H1 (cell line): ENCODE measurements around the gene CDH26. TPM values are rescaled to one million over a fixed set of nuclear protein-coding genes. Genes with fewer than 3 reads are reported as not detected.

ENCODE experiments used
- CTCF ChIA-PET: fragments of 300-600 bp; sonication (Branson Sonifier 250); formaldehyde crosslinking; loops from one replicate; lab custom pipeline; 2021; ENCODE audit not compliant: partially characterized antibody; lab: Charles Lee
- POLR2A ChIA-PET: fragments of 300-600 bp; sonication (Branson Sonifier 250); formaldehyde crosslinking; loops from one replicate; lab custom pipeline; 2021; ENCODE audit warnings: inconsistent platforms; ENCODE audit not compliant: partially characterized antibody; lab: Charles Lee
- DNase-seq, 2 experiments: peaks; one replicate each; pipeline versions ENCODE4 v3.0.0 to v3.0.0-alpha.2; 2010 to 2022; ENCODE audit warnings: low spot score in 2 of 2, low read depth in 1 of 2, mixed read lengths in 1 of 2
- FAIRE-seq: peaks from 2 replicates; lab custom pipeline; 2011; peaks lifted over from hg19 to GRCh38; lab: Jason Lieb, UNC
- H2AFZ ChIP-seq: 2 replicates; pipeline ENCODE4 v1.8.1; 2012; ENCODE audit warnings: low read length, inconsistent platforms
- H2AK5ac ChIP-seq: 2 replicates; pipeline ENCODE4 v1.6.1; 2013; ENCODE audit warnings: low read depth, low read length
- H2BK120ac ChIP-seq: replicated peaks from 2 replicates; pipeline ENCODE3; 2013; ENCODE audit warnings: low read depth, low read length, inconsistent platforms
- H2BK12ac ChIP-seq: 2 replicates; pipeline ENCODE4 v1.6.1; 2013; ENCODE audit warnings: low read depth, low read length
- H2BK15ac ChIP-seq: 2 replicates; pipeline ENCODE4 v1.6.1; 2013; ENCODE audit warnings: low read length
- H2BK20ac ChIP-seq: 2 replicates; pipeline ENCODE4 v1.6.1; 2013; ENCODE audit warnings: low read length
- H2BK5ac ChIP-seq: 2 replicates; pipeline ENCODE4 v1.6.1; 2013; ENCODE audit warnings: low read depth, low read length
- H3K14ac ChIP-seq: 2 replicates; pipeline ENCODE4 v1.6.1; 2013; ENCODE audit warnings: inconsistent platforms; ENCODE audit not compliant: insufficient read length
- H3K18ac ChIP-seq: 2 replicates; pipeline ENCODE4 v1.6.1; 2013; ENCODE audit warnings: low read length; ENCODE audit errors: extremely low read depth
- H3K23ac ChIP-seq: 2 replicates; pipeline ENCODE4 v1.6.1; 2013; ENCODE audit warnings: inconsistent platforms; ENCODE audit not compliant: insufficient read length
- H3K23me2 ChIP-seq: 2 replicates; pipeline ENCODE4 v1.6.1; 2013; ENCODE audit warnings: low read depth, low read length
- H3K27ac ChIP-seq: 2 replicates; pipeline ENCODE4 v1.6.1; 2011; ENCODE audit warnings: low read depth, low read length, inconsistent platforms
- H3K27me3 ChIP-seq, 4 experiments: replicated peaks in 1 of 4; 1 replicate in 1 of 4; 2 replicates in 3 of 4; pipeline versions ENCODE4 v1.6.1 to v1.8.1; 2011 to 2013; ENCODE audit warnings: low read length in 3 of 4, mild to moderate bottlenecking in 3 of 4, inconsistent platforms in 2 of 4, mixed read lengths in 2 of 4, moderate library complexity in 1 of 4; ENCODE audit not compliant: control insufficient read depth in 3 of 4, insufficient read depth in 3 of 4; ENCODE audit errors: extremely low read depth in 1 of 4
- H3K36me3 ChIP-seq, 4 experiments: 2 replicates each; pipeline versions ENCODE4 v1.6.1 to v1.8.1; 2011 to 2013; ENCODE audit warnings: mild to moderate bottlenecking in 4 of 4, low read length in 3 of 4, moderate library complexity in 2 of 4, control low read depth in 1 of 4, inconsistent platforms in 1 of 4; ENCODE audit not compliant: insufficient read depth in 4 of 4, control insufficient read depth in 2 of 4
- H3K4ac ChIP-seq: replicated peaks from 2 replicates; pipeline ENCODE3; 2013; ENCODE audit warnings: low read length, low read depth, mixed read lengths, inconsistent platforms; ENCODE audit not compliant: insufficient read length
- H3K4me1 ChIP-seq, 4 experiments: replicated peaks in 1 of 4; 1 replicate in 1 of 4; 2 replicates in 3 of 4; pipeline versions ENCODE4 v1.6.1 to v1.8.1; 2011 to 2013; ENCODE audit warnings: low read length in 3 of 4, inconsistent platforms in 2 of 4, mixed read lengths in 1 of 4; ENCODE audit not compliant: insufficient read depth in 4 of 4, control insufficient read depth in 3 of 4
- H3K4me2 ChIP-seq, 2 experiments: 2 replicates each; pipeline versions ENCODE4 v1.6.1 to v1.8.1; 2011 to 2013; ENCODE audit warnings: low read depth in 2 of 2, low read length in 2 of 2, control low read depth in 1 of 2, inconsistent platforms in 1 of 2, mild to moderate bottlenecking in 1 of 2; ENCODE audit not compliant: insufficient read depth in 1 of 2
- H3K4me3 ChIP-seq, 4 experiments: fragments of 200-600, 300-600 bp in 1 of 4; sonication (generic), shearing (Covaris generic), sonication (Bioruptor Twin) in 1 of 4; 2 replicates each; pipeline versions ENCODE4 v1.5.1 to v1.8.1; 2011 to 2016; ENCODE audit warnings: low read length in 4 of 4, low read depth in 3 of 4, control low read depth in 2 of 4, inconsistent platforms in 2 of 4, mild to moderate bottlenecking in 2 of 4, mixed read lengths in 1 of 4, moderate library complexity in 1 of 4; ENCODE audit not compliant: insufficient read depth in 2 of 4; ENCODE audit errors: extremely low read depth in 1 of 4
- H3K56ac ChIP-seq: replicated peaks from 2 replicates; pipeline ENCODE3; 2013; ENCODE audit warnings: low read depth, mild to moderate bottlenecking, mixed read lengths, low read length, inconsistent platforms; ENCODE audit not compliant: insufficient read length
- H3K79me1 ChIP-seq: 2 replicates; pipeline ENCODE4 v1.6.1; 2013; ENCODE audit warnings: low read depth, low read length, control low read depth
- H3K79me2 ChIP-seq, 2 experiments: 2 replicates each; pipeline versions ENCODE4 v1.6.1 to v1.8.1; 2012 to 2013; ENCODE audit warnings: low read length in 2 of 2, mild to moderate bottlenecking in 2 of 2, inconsistent platforms in 1 of 2; ENCODE audit not compliant: insufficient read depth in 2 of 2, control insufficient read depth in 1 of 2
- H3K9ac ChIP-seq, 4 experiments: replicated peaks in 1 of 4; 1 replicate in 1 of 4; 2 replicates in 3 of 4; pipeline versions ENCODE4 v1.6.1 to v1.8.1; 2011 to 2013; ENCODE audit warnings: low read depth in 3 of 4, low read length in 3 of 4, control low read depth in 2 of 4, mild to moderate bottlenecking in 2 of 4, moderate library complexity in 2 of 4, inconsistent platforms in 1 of 4; ENCODE audit errors: extremely low read depth in 1 of 4
- H3K9me3 ChIP-seq, 2 experiments: 2 replicates each; pipeline versions ENCODE4 v1.6.1 to v1.8.1; 2012 to 2013; ENCODE audit warnings: mild to moderate bottlenecking in 2 of 2, moderate library complexity in 2 of 2, control low read depth in 1 of 2, inconsistent platforms in 1 of 2, low read depth in 1 of 2, low read length in 1 of 2, mixed read lengths in 1 of 2; ENCODE audit not compliant: insufficient read depth in 2 of 2
- H4K20me1 ChIP-seq, 2 experiments: replicated peaks in 1 of 2; 2 replicates each; pipeline versions ENCODE3 to v1.8.1; 2011 to 2013; ENCODE audit warnings: inconsistent platforms in 2 of 2, low read length in 2 of 2, mild to moderate bottlenecking in 1 of 2; ENCODE audit not compliant: insufficient read depth in 2 of 2, control insufficient read depth in 1 of 2
- H4K5ac ChIP-seq: 2 replicates; pipeline ENCODE4 v1.6.1; 2013; ENCODE audit warnings: low read length, low read depth, mixed read lengths, inconsistent platforms; ENCODE audit not compliant: insufficient read length
- H4K8ac ChIP-seq: 2 replicates; pipeline ENCODE4 v1.8.0; 2013; ENCODE audit warnings: mild to moderate bottlenecking, moderate library complexity, low read length, inconsistent platforms; ENCODE audit not compliant: insufficient read depth; ENCODE audit errors: extremely low read depth
- H4K91ac ChIP-seq: replicated peaks from 2 replicates; pipeline ENCODE3; 2013; ENCODE audit warnings: low read length, mixed read lengths, inconsistent platforms; ENCODE audit not compliant: insufficient read length
- BCL11A ChIP-seq, 2 experiments: IDR thresholded peaks; one replicate each; pipeline ENCODE4 v1.6.1; 2011; ENCODE audit warnings: low read depth in 2 of 2, low read length in 2 of 2, mild to moderate bottlenecking in 2 of 2
- CEBPB ChIP-seq: IDR thresholded peaks from 2 replicates; pipeline ENCODE4 v1.6.1; 2012; ENCODE audit warnings: low read depth, low read length
- CHD2 ChIP-seq: IDR thresholded peaks from 2 replicates; pipeline ENCODE4 v1.6.1; 2012; ENCODE audit warnings: low read length, improper control_type of control experiment
- EP300 ChIP-seq, 2 experiments: IDR thresholded peaks; 1 replicate in 1 of 2; 2 replicates in 1 of 2; pipeline ENCODE4 v1.6.1; 2011 to 2012; ENCODE audit warnings: low read depth in 2 of 2, low read length in 2 of 2, mild to moderate bottlenecking in 2 of 2, borderline replicate concordance in 1 of 2, inconsistent platforms in 1 of 2, moderate library complexity in 1 of 2
- EZH2 ChIP-seq: fragments of 200-600 bp; sonication (generic); IDR thresholded peaks from 2 replicates; pipeline ENCODE4 v1.7.1; 2012; ENCODE audit warnings: low read depth, mild to moderate bottlenecking, moderate library complexity, low read length, inconsistent platforms; ENCODE audit not compliant: severe bottlenecking
- HDAC2 ChIP-seq, 2 experiments: fragments of 300-600 bp in 1 of 2; sonication (generic) in 1 of 2; IDR thresholded peaks; 2 replicates each; pipeline ENCODE4 v1.6.1; 2011 to 2012; ENCODE audit warnings: low read depth in 2 of 2, low read length in 2 of 2, mild to moderate bottlenecking in 2 of 2, moderate library complexity in 2 of 2, borderline replicate concordance in 1 of 2, inconsistent platforms in 1 of 2
- NANOG ChIP-seq: IDR thresholded peaks from 2 replicates; pipeline ENCODE4 v1.6.1; 2011; ENCODE audit warnings: low read length, low read depth, mild to moderate bottlenecking, inconsistent platforms; ENCODE audit not compliant: insufficient read depth, poor library complexity, severe bottlenecking
- NRF1 ChIP-seq: IDR thresholded peaks from 2 replicates; pipeline ENCODE4 v1.6.1; 2011; ENCODE audit warnings: mild to moderate bottlenecking, low read depth, low read length, improper control_type of control experiment
- POLR2A ChIP-seq, 2 experiments: IDR thresholded peaks; 1 replicate in 1 of 2; 2 replicates in 1 of 2; pipeline ENCODE4 v1.6.1; 2011; ENCODE audit warnings: low read depth in 2 of 2, low read length in 2 of 2, mild to moderate bottlenecking in 2 of 2; ENCODE audit errors: control extremely low read depth in 1 of 2
- SIRT6 ChIP-seq: IDR thresholded peaks from one replicate; pipeline ENCODE4 v1.7.1; 2012; ENCODE audit warnings: low read length, inconsistent platforms
- TAF1 ChIP-seq: IDR thresholded peaks from 2 replicates; pipeline ENCODE4 v1.6.1; 2011; ENCODE audit warnings: mild to moderate bottlenecking, low read depth, low read length
- WGBS, 2 experiments: shearing (Covaris generic) in 1 of 2; methylation state at CpG; one replicate each; pipeline versions ENCODE4 v1.1.6 to v1.1.7; 2013 to 2015; ENCODE audit warnings: low lambda C conversion rate in 2 of 2, mixed read lengths in 2 of 2, inconsistent platforms in 1 of 2, low coverage in 1 of 2, missing lambda C conversion rate in 1 of 2; ENCODE audit not compliant: insufficient replicate concordance in 2 of 2, insufficient coverage in 1 of 2, insufficient read length in 1 of 2; ENCODE audit errors: extremely low coverage in 1 of 2, missing lambda C conversion rate in 1 of 2; 5-methylcytosine and 5-hydroxymethylcytosine counted together
- polyA plus RNA-seq, 7 experiments: library from polyadenylated mRNA; depleted of rRNA in 3 of 7; stranded (reverse) in 5 of 7; unstranded in 2 of 7; fragments of >200 nt in 5 of 7; fragments of 200-250 nt in 2 of 7; gene quantifications; 1 replicate in 5 of 7; 2 replicates in 1 of 7; 4 replicates in 1 of 7; pipeline versions ENCODE4 v1.2.1 to v1.2.3, GENCODE V29; 2011 to 2013; ENCODE audit warnings: missing spikeins in 2 of 7, mixed read lengths in 2 of 7
- total RNA-seq: library from RNA; stranded (reverse); fragmentation: NEBNext Ultra II Directional; extraction: Animal tissue kit (Norgen Biotek cat#: 25700); gene quantifications from 2 replicates; pipeline ENCODE4 v1.2.1, GENCODE V29; 2021

CDH26 gene
- total and polyA plus RNA-seq, 2 of the 8 experiments (the other 6 are each of a cell fraction or from before 2014, with no cell fraction given) = 1.5 to 1.7 TPM

DNA sequence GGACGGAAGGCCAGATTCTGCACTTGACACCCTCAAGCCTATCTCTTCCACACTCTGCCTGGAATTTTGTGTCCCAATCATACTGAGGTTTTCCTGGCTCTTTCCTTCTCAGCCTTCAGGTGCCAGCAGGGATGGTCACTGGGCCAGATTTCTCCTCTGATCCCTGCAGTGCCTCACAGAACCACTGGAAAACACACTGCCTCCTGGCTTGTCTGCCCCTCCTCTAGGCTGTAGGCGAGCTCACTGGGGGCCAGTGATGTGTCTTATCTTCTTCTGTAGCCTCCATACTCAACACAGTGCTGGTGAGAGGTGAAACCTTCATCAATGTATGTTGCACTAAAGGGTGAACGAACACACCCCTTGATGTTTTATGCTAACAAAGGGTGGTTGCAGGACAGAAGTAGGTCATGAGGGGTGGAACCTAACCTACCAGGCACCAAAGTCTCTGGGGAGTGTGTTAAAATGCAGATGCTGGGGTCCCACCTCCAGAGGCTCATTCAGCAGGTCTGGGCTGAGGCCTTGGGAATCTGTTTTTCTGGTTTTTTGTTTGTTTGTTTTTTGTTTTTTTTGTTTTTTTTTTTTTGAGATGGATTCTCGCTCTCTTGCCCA lies 80.3 kb downstream of the CDH26 start:
- TF ChIP-seq NANOG (no peak), CHD2 (no peak), TAF1 (no peak), SIRT6 (no peak), POLR2A (IDR thresholded peaks at IDR 0.05; ENCODE audit: control extremely low read depth in 1 of 2, low read depth in 2 of 2, low read length in 2 of 2) (no peak), CEBPB (no peak), HDAC2 (IDR thresholded peaks at IDR 0.05; ENCODE audit: borderline replicate concordance in 1 of 2, low read depth in 2 of 2, low read length in 2 of 2) (no peak), EZH2 (no peak), NRF1 (no peak), BCL11A (IDR thresholded peaks at IDR 0.05; ENCODE audit: low read depth in 2 of 2, low read length in 2 of 2) (no peak), EP300 (IDR thresholded peaks at IDR 0.05; ENCODE audit: borderline replicate concordance in 1 of 2, low read depth in 2 of 2, low read length in 2 of 2) (no peak)
- TF ChIP-seq, all 59 proteins: peak for 0
- H2BK20ac ChIP-seq = no peak overlapping the region
- H2BK15ac ChIP-seq = no peak overlapping the region
- H2AK5ac ChIP-seq = no peak overlapping the region
- H3K23me2 ChIP-seq = no peaks in the 10 kb centered on the region
- H3K23ac ChIP-seq = no peak overlapping the region
- H2BK12ac ChIP-seq = no peak overlapping the region
- no peak overlapping the region for H4K5ac ChIP-seq
- no peak overlapping the region for H3K27ac ChIP-seq
- H3K18ac ChIP-seq = no peak overlapping the region
- no peak overlapping the region for H3K4ac ChIP-seq
- no peak overlapping the region for H3K4me3 ChIP-seq
- H3K36me3 ChIP-seq = no peaks in the 10 kb centered on the region
- H4K91ac ChIP-seq = peak overlapping the region; percentile 67
- no peak for FAIRE-seq
- no peak overlapping the region for H3K9ac ChIP-seq
- no peak overlapping the region for H3K56ac ChIP-seq
- WGBS, 2 experiments = 79% methylated on average over 4 of the region's 4 CpGs; no CpG with 5 or more reads in 1 of the 2 experiments
- H3K4me1 ChIP-seq = no peaks in the 10 kb centered on the region
- H3K79me2 ChIP-seq = no peaks in the 10 kb centered on the region
- H4K8ac ChIP-seq = no peak overlapping the region
- no peak for DNase-seq
- H3K79me1 ChIP-seq = no peaks in the 10 kb centered on the region
- no peak overlapping the region for H2BK120ac ChIP-seq
- no peaks in the 10 kb centered on the region for H3K27me3 ChIP-seq
- ChIA-PET CTCF (no interaction called here), POLR2A (no interaction called here)
- H3K9me3 ChIP-seq = no peaks in the 10 kb centered on the region
- no peak overlapping the region for H2BK5ac ChIP-seq
- H2AFZ ChIP-seq = no peak overlapping the region
- H3K14ac ChIP-seq = no peak overlapping the region
- H3K4me2 ChIP-seq = no peak overlapping the region
- no peaks in the 10 kb centered on the region for H4K20me1 ChIP-seq
